HepG2 (cell line): ENCODE measurements around the gene ESRP2. TPM values are rescaled to one million over a fixed set of nuclear protein-coding genes. Genes with fewer than 3 reads are reported as not detected.

Experiments used
- CREB1 ChIP-seq, 2 experiments: fragments of 450-650 bp in 1 of 2; IDR thresholded peaks; 2 replicates each; pipeline ENCODE4 v1.6.1; 2016 to 2017; ENCODE audit warnings: control low read depth in 1 of 2, mild to moderate bottlenecking in 1 of 2, missing compliant biosample characterization in 1 of 2, missing genetic modification characterization in 1 of 2
- FOXM1 ChIP-seq: sonication (generic); formaldehyde crosslinking; IDR thresholded peaks from 2 replicates; pipeline ENCODE4 v1.5.0; 2020; ENCODE audit warnings: missing genetic modification reagents
- HNF1A ChIP-seq, 2 experiments: sonication (generic) in 1 of 2; formaldehyde crosslinking in 1 of 2; IDR thresholded peaks; 2 replicates each; pipeline versions ENCODE4 v1.4.0 to v1.6.1; 2016 to 2020; ENCODE audit warnings: borderline replicate concordance in 1 of 2, low read depth in 1 of 2, mild to moderate bottlenecking in 1 of 2, missing genetic modification reagents in 1 of 2
- PAF1 ChIP-seq: IDR thresholded peaks from 2 replicates; pipeline ENCODE4 v1.6.1; 2016; ENCODE audit warnings: missing genetic modification reagents, missing compliant biosample characterization
- ZBTB34 ChIP-seq: sonication (generic); formaldehyde crosslinking; IDR thresholded peaks from 2 replicates; pipeline ENCODE4 v1.8.0; 2022; ENCODE audit warnings: mild to moderate bottlenecking, missing genetic modification reagents
- ZBTB38 ChIP-seq: sonication (generic); formaldehyde crosslinking; IDR thresholded peaks from 2 replicates; pipeline ENCODE4 v1.5.1; 2020; ENCODE audit warnings: mild to moderate bottlenecking, missing genetic modification reagents
- ZBTB4 ChIP-seq: sonication (generic); formaldehyde crosslinking; IDR thresholded peaks from 2 replicates; pipeline ENCODE4 v1.4.0; 2020; ENCODE audit warnings: missing genetic modification reagents, mild to moderate bottlenecking, borderline replicate concordance
- ZFYVE20 ChIP-seq: sonication (generic); formaldehyde crosslinking; IDR thresholded peaks from 2 replicates; pipeline ENCODE4 v1.8.0; 2023; ENCODE audit warnings: low read depth, mild to moderate bottlenecking, moderate library complexity, missing genetic modification reagents, borderline replicate concordance
- ZMYM4 ChIP-seq: sonication (generic); formaldehyde crosslinking; IDR thresholded peaks from 2 replicates; pipeline ENCODE4 v1.8.1; 2023; ENCODE audit warnings: mild to moderate bottlenecking, missing genetic modification reagents
- ZNF350 ChIP-seq: sonication (generic); formaldehyde crosslinking; IDR thresholded peaks from 2 replicates; pipeline ENCODE4 v1.4.0; 2020; ENCODE audit warnings: mild to moderate bottlenecking, low read depth, missing genetic modification reagents, borderline replicate concordance
- ZNF354B ChIP-seq: sonication (generic); formaldehyde crosslinking; IDR thresholded peaks from 2 replicates; pipeline ENCODE4 v1.8.0; 2022; ENCODE audit warnings: mild to moderate bottlenecking, missing genetic modification reagents
- polyA plus RNA-seq, 8 experiments: library from polyadenylated mRNA; depleted of rRNA in 3 of 8; stranded (reverse) in 7 of 8; unstranded in 1 of 8; fragments of >200 nt; fragmentation: Illumina TruSeq in 4 of 8; extraction: Trizol in 4 of 8; gene quantifications; 2 replicates each; pipeline versions ENCODE4 v1.2.1 to v1.2.3, GENCODE V29; 2011 to 2016; ENCODE audit warnings: low read depth in 4 of 8, missing spikeins in 1 of 8, mixed read lengths in 1 of 8; ENCODE audit not compliant: insufficient read depth in 1 of 8
- total RNA-seq, 5 experiments: library from RNA; depleted of rRNA; stranded (reverse); fragments of >200 nt; fragmentation: Illumina TruSeq; extraction: Trizol; gene quantifications; 2 replicates each; pipeline ENCODE4 v1.2.3, GENCODE V29; 2016; ENCODE audit warnings: low read depth in 1 of 5
- TF ChIP-seq, protein P1 (sequence below): sonication (generic); formaldehyde crosslinking; IDR thresholded peaks from 2 replicates; pipeline ENCODE4 v1.4.0; 2020; ENCODE audit warnings: missing genetic modification reagents, borderline replicate concordance
- TF ChIP-seq, protein P2 (sequence below): sonication (generic); formaldehyde crosslinking; IDR thresholded peaks from 2 replicates; pipeline ENCODE4 v1.8.1; 2023; ENCODE audit warnings: missing genetic modification reagents, inconsistent platforms, borderline replicate concordance

The ESRP2 gene
- total and polyA plus RNA-seq, 2 of the 13 experiments (the other 11 are each of a cell fraction or from before 2014, with no cell fraction given): 21.1 to 32.4 TPM

DNA sequence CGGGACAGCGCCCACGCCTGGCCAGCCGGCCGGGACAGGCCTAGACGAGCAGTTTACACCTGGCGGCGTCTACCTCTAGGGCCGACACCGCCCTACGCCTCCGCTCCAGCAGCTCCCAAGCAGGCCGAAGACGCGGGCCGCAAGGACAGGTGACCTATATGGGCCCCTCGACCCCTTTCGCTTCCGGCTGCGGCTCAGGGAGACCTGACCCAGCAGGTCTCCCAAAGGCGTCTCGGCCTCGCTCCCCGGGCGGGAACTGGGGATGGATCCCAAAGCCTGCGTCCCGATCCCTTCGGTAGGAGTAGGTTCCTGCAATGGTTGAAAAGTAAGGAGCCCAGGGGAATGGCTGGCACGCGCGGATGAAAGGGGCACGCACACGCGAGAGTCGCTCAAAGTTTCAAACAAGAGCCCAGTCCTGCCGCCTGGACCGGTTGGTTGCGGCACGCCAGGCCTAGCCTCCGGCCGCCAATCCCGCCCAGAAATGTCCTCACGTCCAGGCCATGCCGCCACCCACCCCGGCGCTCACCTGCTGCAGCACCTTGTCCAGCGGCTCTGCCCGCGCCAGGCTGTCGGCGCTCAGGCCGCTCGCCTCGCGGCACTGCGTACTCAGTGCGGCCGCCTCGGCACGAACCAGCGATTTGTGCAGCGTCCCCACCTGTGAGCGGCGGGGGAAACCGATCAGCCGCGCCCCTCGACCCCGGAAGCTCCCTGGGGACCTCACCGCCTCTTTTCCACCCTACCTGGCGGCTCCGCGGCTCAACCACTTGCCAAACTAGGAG is 630 bp downstream of the ESRP2 start (continued):
- 0 out of 2 replicates have a peak, but pooled peaks have one; percentile 18 for TF ChIP-seq ZFYVE20
- TF ChIP-seq ZBTB4: no peak; the same call in 1 of the 2 replicates
- TF ChIP-seq PAF1 (CRISPR knock-in tag): no peak
- TF ChIP-seq HNF1A (IDR thresholded peaks at IDR 0.05; ENCODE audit: low read depth): no peak
- 0 out of 2 replicates have a peak, but pooled peaks have one; percentile 35 for TF ChIP-seq HNF1A (CRISPR knock-in tag; IDR thresholded peaks at IDR 0.05; ENCODE audit: borderline replicate concordance)
- TF ChIP-seq ZNF354B (CRISPR knock-in tag): no peak
- TF ChIP-seq ZMYM4 (CRISPR knock-in tag): no peak
- no peak for TF ChIP-seq CREB1 (IDR thresholded peaks at IDR 0.05)
- TF ChIP-seq CREB1 (CRISPR knock-in tag; IDR thresholded peaks at IDR 0.05): no peak
- no peak for TF ChIP-seq FOXM1 (CRISPR knock-in tag)
- peak; percentile 54 for TF ChIP-seq ZBTB34 (CRISPR knock-in tag)
- TF ChIP-seq, protein P1, sequence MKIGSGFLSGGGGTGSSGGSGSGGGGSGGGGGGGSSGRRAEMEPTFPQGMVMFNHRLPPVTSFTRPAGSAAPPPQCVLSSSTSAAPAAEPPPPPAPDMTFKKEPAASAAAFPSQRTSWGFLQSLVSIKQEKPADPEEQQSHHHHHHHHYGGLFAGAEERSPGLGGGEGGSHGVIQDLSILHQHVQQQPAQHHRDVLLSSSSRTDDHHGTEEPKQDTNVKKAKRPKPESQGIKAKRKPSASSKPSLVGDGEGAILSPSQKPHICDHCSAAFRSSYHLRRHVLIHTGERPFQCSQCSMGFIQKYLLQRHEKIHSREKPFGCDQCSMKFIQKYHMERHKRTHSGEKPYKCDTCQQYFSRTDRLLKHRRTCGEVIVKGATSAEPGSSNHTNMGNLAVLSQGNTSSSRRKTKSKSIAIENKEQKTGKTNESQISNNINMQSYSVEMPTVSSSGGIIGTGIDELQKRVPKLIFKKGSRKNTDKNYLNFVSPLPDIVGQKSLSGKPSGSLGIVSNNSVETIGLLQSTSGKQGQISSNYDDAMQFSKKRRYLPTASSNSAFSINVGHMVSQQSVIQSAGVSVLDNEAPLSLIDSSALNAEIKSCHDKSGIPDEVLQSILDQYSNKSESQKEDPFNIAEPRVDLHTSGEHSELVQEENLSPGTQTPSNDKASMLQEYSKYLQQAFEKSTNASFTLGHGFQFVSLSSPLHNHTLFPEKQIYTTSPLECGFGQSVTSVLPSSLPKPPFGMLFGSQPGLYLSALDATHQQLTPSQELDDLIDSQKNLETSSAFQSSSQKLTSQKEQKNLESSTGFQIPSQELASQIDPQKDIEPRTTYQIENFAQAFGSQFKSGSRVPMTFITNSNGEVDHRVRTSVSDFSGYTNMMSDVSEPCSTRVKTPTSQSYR (CRISPR knock-in tag): no peak
- TF ChIP-seq ZNF350 (CRISPR knock-in tag): peak; percentile 77
- TF ChIP-seq ZBTB38 (CRISPR knock-in tag): peak; percentile 11; the same call in 1 of the 2 replicates
- TF ChIP-seq, protein P2, sequence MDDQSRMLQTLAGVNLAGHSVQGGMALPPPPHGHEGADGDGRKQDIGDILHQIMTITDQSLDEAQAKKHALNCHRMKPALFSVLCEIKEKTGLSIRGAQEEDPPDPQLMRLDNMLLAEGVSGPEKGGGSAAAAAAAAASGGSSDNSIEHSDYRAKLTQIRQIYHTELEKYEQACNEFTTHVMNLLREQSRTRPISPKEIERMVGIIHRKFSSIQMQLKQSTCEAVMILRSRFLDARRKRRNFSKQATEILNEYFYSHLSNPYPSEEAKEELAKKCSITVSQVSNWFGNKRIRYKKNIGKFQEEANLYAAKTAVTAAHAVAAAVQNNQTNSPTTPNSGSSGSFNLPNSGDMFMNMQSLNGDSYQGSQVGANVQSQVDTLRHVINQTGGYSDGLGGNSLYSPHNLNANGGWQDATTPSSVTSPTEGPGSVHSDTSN (CRISPR knock-in tag): no peak
